ENCODE data around the gene SH3GL2. TPM values are rescaled to one million over a fixed set of nuclear protein-coding genes. Genes with fewer than 3 reads are reported as not detected.

SH3GL2 gene
- total and polyA plus RNA-seq, 9 of the 15 experiments (the other 6 are each of a cell fraction or from before 2014, with no cell fraction given) = not detected

- H3K9me1 ChIP-seq (ENCODE audit: control insufficient read depth, insufficient read depth, low read length) = no peaks in the 10 kb centered on the region
- no peaks in the 10 kb centered on the region for H3K36me3 ChIP-seq (ENCODE audit: control insufficient read depth, insufficient read depth, low read length)
- H3K4me3 ChIP-seq = no peak overlapping the region
- H2AFZ ChIP-seq (ENCODE audit: low read depth, low read length) = no peak overlapping the region
- H3K27me3 ChIP-seq (ENCODE audit: control insufficient read depth in 2 of 2, insufficient read depth in 2 of 2, low read length in 2 of 2) = no peaks in the 10 kb centered on the region
- ChIA-PET POLR2A (no interaction called here), CTCF (ENCODE audit: low intra/inter-chr PET ratio) (no interaction called here)
- TF ChIP-seq HMG20B (CRISPR knock-in tag; IDR thresholded peaks at IDR 0.05) (no peak), LCOR (CRISPR knock-in tag; IDR thresholded peaks at IDR 0.05) (no peak), THRAP3 (IDR thresholded peaks at IDR 0.05; ENCODE audit: borderline replicate concordance) (no peak), FOS (IDR thresholded peaks at IDR 0.05; ENCODE audit: extremely low read depth, insufficient read length) (no peak), TGIF2 (CRISPR knock-in tag; IDR thresholded peaks at IDR 0.05) (no peak), NKRF (IDR thresholded peaks at IDR 0.05; ENCODE audit: borderline replicate concordance) (no peak), E2F3 (CRISPR knock-in tag; IDR thresholded peaks at IDR 0.05) (no peak), BCOR (IDR thresholded peaks at IDR 0.05) (no peak), ZNF512 (tag; IDR thresholded peaks at IDR 0.05) (no peak), POLR2H (tag; IDR thresholded peaks at IDR 0.05; ENCODE audit: low read depth) (no peak), OTX1 (CRISPR knock-in tag; IDR thresholded peaks at IDR 0.05) (no peak), HMBOX1 (IDR thresholded peaks at IDR 0.05) (no peak), FUS (optimal IDR thresholded peaks at IDR 0.05; ENCODE audit: low read depth, low read length) (no peak), ELK3 (CRISPR knock-in tag; IDR thresholded peaks at IDR 0.05) (no peak), ZNF75A (CRISPR knock-in tag; IDR thresholded peaks at IDR 0.05) (no peak), LEF1 (IDR thresholded peaks at IDR 0.05) (no peak), EZH2 (IDR thresholded peaks at IDR 0.05; ENCODE audit: borderline replicate concordance, low read depth, low read length) (no peak), RBM15 (IDR thresholded peaks at IDR 0.05; ENCODE audit: insufficient read depth, low read length) (no peak), NFIX (CRISPR knock-in tag; IDR thresholded peaks at IDR 0.05; ENCODE audit: low read depth) (no peak), TEAD4 (IDR thresholded peaks at IDR 0.05; ENCODE audit: low read length) (no peak), TEAD4 (CRISPR knock-in tag; IDR thresholded peaks at IDR 0.05; ENCODE audit: borderline replicate concordance) (no peak)
- no peak overlapping the region for H3K9ac ChIP-seq (ENCODE audit: insufficient read depth in 1 of 2, low read depth in 2 of 2, low read length in 2 of 2)
- in situ Hi-C loops (cut with MboI) (no loop called here), intact Hi-C loops (cut with micrococcal nuclease) (no loop called here)
- ATAC-seq (no peak), DNase-seq (ENCODE audit: extremely low read depth in 1 of 4, low spot score in 3 of 4) (no peak), FAIRE-seq (no peak)
- no peaks in the 10 kb centered on the region for H4K20me1 ChIP-seq (replicated peaks; ENCODE audit: control insufficient read depth, insufficient read depth, low read length)
- no TSS peak for BruUV-seq (replicated peaks)
- H3K79me2 ChIP-seq (ENCODE audit: control insufficient read depth, insufficient read depth, low read length) = no peaks in the 10 kb centered on the region
- no peak overlapping the region for H3K4me2 ChIP-seq (ENCODE audit: insufficient read depth, low read length)
- no peaks in the 10 kb centered on the region for H3K4me1 ChIP-seq (replicated peaks in 1 of 2; ENCODE audit: control insufficient read depth in 2 of 2, insufficient read depth in 2 of 2, low read length in 2 of 2)
- 0% methylated on average over 2 of the region's 2 CpGs for WGBS (ENCODE audit: insufficient coverage, low coverage, missing lambda C conversion rate)
- no peak overlapping the region for H3K27ac ChIP-seq (ENCODE audit: extremely low read depth, low read depth, low read length)
- H3K9me3 ChIP-seq (replicated peaks; ENCODE audit: control insufficient read depth, insufficient read depth, low read depth, low read length) = no peaks in the 10 kb centered on the region
Observed at GRCh38 chr9:17551023-17551422, 27.8 kb upstream of the SH3GL2 start.
